Measurements from ENCODE around the gene TTC5. TPM values are rescaled to one million over a fixed set of nuclear protein-coding genes. Genes with fewer than 3 reads are reported as not detected.
A peak's percentile ranks its signal among the peaks of the same experiment; 100 is the strongest.
"Not testable (repeated sequence)": the region's sequence is repeated elsewhere in the genome, so short reads cannot be mapped to it uniquely, and the experiment has no call there.

Gene TTC5
- polyA plus RNA-seq, 3 donors from 2014 or later: 24.3 to 42.4 (median 25.9) TPM

- Mint-ChIP-seq H3K27ac (peak overlapping the region; percentile 77 to 93 (median 88)), H3K36me3 (no peaks in the 10 kb centered on the region), H3K27me3 (ENCODE audit: low read depth in 3 of 3) (no peaks in the 10 kb centered on the region), H3K9me3 (no peaks in the 10 kb centered on the region), H3K4me3 (peak overlapping the region; percentile 89 to 98 (median 95)), H3K4me1 (peaks cover 16 to 23% of the 10 kb centered on the region in 2 donors)
- DNase-seq: no peak
Observed at GRCh38 chr14:20332431-20332787, 26.7 kb upstream of the TTC5 start.

- Mint-ChIP-seq H3K9me3 (no peaks in the 10 kb centered on the region), H3K4me3 (no peak overlapping the region), H3K27me3 (ENCODE audit: low read depth in 3 of 3) (no peaks in the 10 kb centered on the region), H3K27ac (peak overlapping the region in 3 of 6 donors; percentile 39 to 58 (median 43)), H3K4me1 (peaks cover 18 to 29% of the 10 kb centered on the region in 2 donors), H3K36me3 (no peaks in the 10 kb centered on the region)
- DNase-seq: no peak
Observed at GRCh38 chr14:20331053-20331613, 25.4 kb upstream of the TTC5 start.

GRCh38 chr14:20329355-20329754, 23.6 kb upstream of the TTC5 start:
- no peaks in the 10 kb centered on the region for H3K9me3 Mint-ChIP-seq
- no peaks in the 10 kb centered on the region for H3K27me3 Mint-ChIP-seq (ENCODE audit: low read depth in 3 of 3)
- H3K4me3 Mint-ChIP-seq: no peak overlapping the region
- H3K27ac Mint-ChIP-seq: no peak overlapping the region
- no peak for DNase-seq
- H3K36me3 Mint-ChIP-seq: peaks cover 0 to 4% (median 3%) of the 10 kb centered on the region in 3 donors
- H3K4me1 Mint-ChIP-seq: peaks cover 18 to 29% of the 10 kb centered on the region in 2 donors

GRCh38 chr14:20328705-20329104, 23.0 kb upstream of the TTC5 start:
- Mint-ChIP-seq H3K27ac (peak overlapping the region in 1 of 6 donors; percentile 55), H3K9me3 (no peaks in the 10 kb centered on the region), H3K4me1 (peaks cover 18 to 28% of the 10 kb centered on the region in 2 donors), H3K4me3 (no peak overlapping the region), H3K36me3 (peaks cover 0 to 9% (median 5%) of the 10 kb centered on the region in 3 donors), H3K27me3 (ENCODE audit: low read depth in 3 of 3) (no peaks in the 10 kb centered on the region)
- DNase-seq: no peak

GRCh38 chr14:20327005-20327869, 21.5 kb upstream of the TTC5 start:
- peaks cover 7 to 13% of the 10 kb centered on the region in 2 donors for H3K4me1 Mint-ChIP-seq
- peak; percentile 50 to 61 (median 53) for DNase-seq

GRCh38 chr14:20317720-20318119, 12.0 kb upstream of the TTC5 start:
- peaks cover 3 to 19% (median 15%) of the 10 kb centered on the region in 3 donors for H3K36me3 Mint-ChIP-seq
- H3K9me3 Mint-ChIP-seq: no peaks in the 10 kb centered on the region
- no peak overlapping the region for H3K4me3 Mint-ChIP-seq
- DNase-seq: no peak
- no peaks in the 10 kb centered on the region for H3K27me3 Mint-ChIP-seq (ENCODE audit: low read depth in 3 of 3)
- no peak overlapping the region for H3K27ac Mint-ChIP-seq
- no peaks in the 10 kb centered on the region for H3K4me1 Mint-ChIP-seq

More at GRCh38 chr14:20327005-20327869, 21.5 kb upstream of the TTC5 start:
- Mint-ChIP-seq H3K4me3 (no peak overlapping the region), H3K9me3 (no peaks in the 10 kb centered on the region), H3K27ac (peak overlapping the region in 5 of 6 donors; percentile 11 to 44 (median 26)), H3K36me3 (peaks cover 0 to 9% (median 5%) of the 10 kb centered on the region in 3 donors), H3K27me3 (ENCODE audit: low read depth in 3 of 3) (no peaks in the 10 kb centered on the region)

GRCh38 chr14:20314026-20314425, 8.3 kb upstream of the TTC5 start:
- no peaks in the 10 kb centered on the region for H3K4me1 Mint-ChIP-seq
- H3K27ac Mint-ChIP-seq: no peak overlapping the region
- DNase-seq: no peak
- no peaks in the 10 kb centered on the region for H3K9me3 Mint-ChIP-seq
- H3K27me3 Mint-ChIP-seq (ENCODE audit: low read depth in 3 of 3): no peaks in the 10 kb centered on the region
- no peak overlapping the region for H3K4me3 Mint-ChIP-seq
- H3K36me3 Mint-ChIP-seq: peaks cover 3 to 23% (median 11%) of the 10 kb centered on the region in 3 donors

- no peaks in the 10 kb centered on the region for H3K9me3 Mint-ChIP-seq
- peaks cover 28 to 43% of the 10 kb centered on the region in 2 donors for H3K4me1 Mint-ChIP-seq
- peaks cover 0 to 10% (median 5%) of the 10 kb centered on the region in 3 donors for H3K36me3 Mint-ChIP-seq
- H3K4me3 Mint-ChIP-seq: peak overlapping the region; percentile 91 to 96 (median 93)
- H3K27ac Mint-ChIP-seq: peak overlapping the region; percentile 83 to 95 (median 90)
- DNase-seq: no peak
- H3K27me3 Mint-ChIP-seq (ENCODE audit: low read depth in 3 of 3): peaks cover 6 to 9% (median 8%) of the 10 kb centered on the region in 3 donors
Observed at GRCh38 chr14:20306079-20306423, 300 bp upstream of the TTC5 start.

- H3K4me3 Mint-ChIP-seq: no peak overlapping the region
Observed at GRCh38 chr14:20302042-20302755, 3.6 kb downstream of the TTC5 start.

GRCh38 chr14:20295067-20295466, 10.7 kb downstream of the TTC5 start:
- H3K36me3 Mint-ChIP-seq: peaks cover 34 to 58% (median 43%) of the 10 kb centered on the region in 3 donors
- H3K9me3 Mint-ChIP-seq: no peaks in the 10 kb centered on the region
- DNase-seq: no peak
- H3K4me3 Mint-ChIP-seq: no peak overlapping the region
- H3K27me3 Mint-ChIP-seq (ENCODE audit: low read depth in 3 of 3): no peaks in the 10 kb centered on the region
- no peaks in the 10 kb centered on the region for H3K4me1 Mint-ChIP-seq
- no peak overlapping the region for H3K27ac Mint-ChIP-seq

More at GRCh38 chr14:20302042-20302755, 3.6 kb downstream of the TTC5 start:
- H3K4me1 Mint-ChIP-seq: peaks cover 28 to 43% of the 10 kb centered on the region in 2 donors
- DNase-seq: no peak
- H3K9me3 Mint-ChIP-seq: no peaks in the 10 kb centered on the region
- H3K27ac Mint-ChIP-seq: peak overlapping the region in 1 of 6 donors; percentile 12
- peaks cover 8 to 9% (median 8%) of the 10 kb centered on the region in 3 donors for H3K27me3 Mint-ChIP-seq (ENCODE audit: low read depth in 3 of 3)
- peaks cover 12 to 30% (median 20%) of the 10 kb centered on the region in 3 donors for H3K36me3 Mint-ChIP-seq

- no peaks in the 10 kb centered on the region for H3K27me3 Mint-ChIP-seq (ENCODE audit: low read depth in 3 of 3)
- DNase-seq: no peak
- no peaks in the 10 kb centered on the region for H3K9me3 Mint-ChIP-seq
- no peaks in the 10 kb centered on the region for H3K4me1 Mint-ChIP-seq
- peaks cover 34 to 62% (median 46%) of the 10 kb centered on the region in 3 donors for H3K36me3 Mint-ChIP-seq
- H3K4me3 Mint-ChIP-seq: no peak overlapping the region
- H3K27ac Mint-ChIP-seq: no peak overlapping the region
Observed at GRCh38 chr14:20294636-20295035, 11.1 kb downstream of the TTC5 start.

- H3K4me3 Mint-ChIP-seq; DNase-seq; H3K27ac Mint-ChIP-seq; H3K27me3 Mint-ChIP-seq (ENCODE audit: low read depth in 3 of 3); H3K9me3 Mint-ChIP-seq: not testable (repeated sequence)
- Mint-ChIP-seq H3K36me3 (peaks cover 26 to 67% (median 57%) of the 10 kb centered on the region in 3 donors), H3K4me1 (peaks cover 6 to 14% of the 10 kb centered on the region in 2 donors)
Observed at GRCh38 chr14:20281998-20282397, 23.8 kb downstream of the TTC5 start.

GRCh38 chr14:20280265-20280664, 25.5 kb downstream of the TTC5 start:
- not testable (repeated sequence) for DNase-seq; H3K9me3 Mint-ChIP-seq; H3K4me3 Mint-ChIP-seq; H3K27ac Mint-ChIP-seq; H3K27me3 Mint-ChIP-seq (ENCODE audit: low read depth in 3 of 3)
- peaks cover 6 to 14% of the 10 kb centered on the region in 2 donors for H3K4me1 Mint-ChIP-seq
- H3K36me3 Mint-ChIP-seq: peaks cover 20 to 60% (median 44%) of the 10 kb centered on the region in 3 donors
